SHP77 (cell line): ENCODE measurements around the gene DAPK1.

Source experiments
- DNase-seq, 2 experiments: peaks; one replicate each; lab custom pipeline; 2025; lab: John Stamatoyannopoulos, UW

DAPK1 gene

GRCh38 chr9:87613265-87614111, 115.8 kb downstream of the DAPK1 start:
- DNase-seq, result no peak

- DNase-seq, result no peak
These were observed 116.7 kb downstream of the DAPK1 start for GRCh38 chr9:87614397-87614796.

- DNase-seq, result no peak
These were observed 117.5 kb downstream of the DAPK1 start for GRCh38 chr9:87615136-87615535.

GRCh38 chr9:87615547-87616148, 118.0 kb downstream of the DAPK1 start:
- no peak for DNase-seq

- no peak for DNase-seq
These were observed 120.6 kb downstream of the DAPK1 start for GRCh38 chr9:87618226-87618625.

- no peak for DNase-seq
These were observed 121.3 kb downstream of the DAPK1 start for GRCh38 chr9:87618931-87619330.

- no peak for DNase-seq
These were observed 121.7 kb downstream of the DAPK1 start for GRCh38 chr9:87619346-87619745.

GRCh38 chr9:87620731-87621322, 123.2 kb downstream of the DAPK1 start:
- no peak for DNase-seq

GRCh38 chr9:87622098-87622497, 124.4 kb downstream of the DAPK1 start:
- no peak for DNase-seq

GRCh38 chr9:87622923-87623322, 125.3 kb downstream of the DAPK1 start:
- DNase-seq, result no peak

GRCh38 chr9:87628346-87628745, 130.7 kb downstream of the DAPK1 start:
- DNase-seq, result no peak

GRCh38 chr9:87629104-87629503, 131.4 kb downstream of the DAPK1 start:
- no peak for DNase-seq

GRCh38 chr9:87630266-87630665, 132.6 kb downstream of the DAPK1 start:
- no peak for DNase-seq

- DNase-seq, result no peak
These were observed 133.2 kb downstream of the DAPK1 start for GRCh38 chr9:87630846-87631245.

- no peak for DNase-seq
These were observed 138.2 kb downstream of the DAPK1 start for GRCh38 chr9:87635656-87636501.

- no peak for DNase-seq
These were observed 140.6 kb downstream of the DAPK1 start for GRCh38 chr9:87638292-87638691.

- DNase-seq, result no peak
These were observed 142.3 kb downstream of the DAPK1 start for GRCh38 chr9:87639949-87640348.

- no peak for DNase-seq
These were observed 142.7 kb downstream of the DAPK1 start for GRCh38 chr9:87640385-87640795.

GRCh38 chr9:87641067-87641466, 143.4 kb downstream of the DAPK1 start:
- DNase-seq, result no peak

- no peak for DNase-seq
These were observed 144.9 kb downstream of the DAPK1 start for GRCh38 chr9:87642330-87643106.

GRCh38 chr9:87643107-87643650, 145.5 kb downstream of the DAPK1 start:
- DNase-seq, result no peak
